ENCODE results near the gene TMEM184B.

GRCh38 chr22:38264322-38264843 is 8.4 kb downstream of the TMEM184B start:
- TF ChIP-seq EZH2 (IDR thresholded peaks at IDR 0.05; ENCODE audit: low read depth) = no peak
- TF ChIP-seq, protein P1, sequence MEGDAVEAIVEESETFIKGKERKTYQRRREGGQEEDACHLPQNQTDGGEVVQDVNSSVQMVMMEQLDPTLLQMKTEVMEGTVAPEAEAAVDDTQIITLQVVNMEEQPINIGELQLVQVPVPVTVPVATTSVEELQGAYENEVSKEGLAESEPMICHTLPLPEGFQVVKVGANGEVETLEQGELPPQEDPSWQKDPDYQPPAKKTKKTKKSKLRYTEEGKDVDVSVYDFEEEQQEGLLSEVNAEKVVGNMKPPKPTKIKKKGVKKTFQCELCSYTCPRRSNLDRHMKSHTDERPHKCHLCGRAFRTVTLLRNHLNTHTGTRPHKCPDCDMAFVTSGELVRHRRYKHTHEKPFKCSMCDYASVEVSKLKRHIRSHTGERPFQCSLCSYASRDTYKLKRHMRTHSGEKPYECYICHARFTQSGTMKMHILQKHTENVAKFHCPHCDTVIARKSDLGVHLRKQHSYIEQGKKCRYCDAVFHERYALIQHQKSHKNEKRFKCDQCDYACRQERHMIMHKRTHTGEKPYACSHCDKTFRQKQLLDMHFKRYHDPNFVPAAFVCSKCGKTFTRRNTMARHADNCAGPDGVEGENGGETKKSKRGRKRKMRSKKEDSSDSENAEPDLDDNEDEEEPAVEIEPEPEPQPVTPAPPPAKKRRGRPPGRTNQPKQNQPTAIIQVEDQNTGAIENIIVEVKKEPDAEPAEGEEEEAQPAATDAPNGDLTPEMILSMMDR (conservative IDR thresholded peaks at IDR 0.05) = no peak

Measured in PC-9 (cell line).